Smooth muscle cell (in vitro differentiated cells): ENCODE results near the gene ARHGAP1. TPM values are rescaled to one million over a fixed set of nuclear protein-coding genes. Genes with fewer than 3 reads are reported as not detected.
A peak's percentile ranks its signal among the peaks of the same experiment; 100 is the strongest.

Experiments
- DNase-seq: peaks from one replicate; lab custom pipeline; 2025; ENCODE audit not compliant: unreplicated experiment; lab: John Stamatoyannopoulos, UW
- H2AFZ ChIP-seq: fragments of 200-600 bp; sonication (generic); 2 replicates; pipeline ENCODE4 v1.6.0; 2016; ENCODE audit warnings: antibody characterized with exemption, low read depth, mild to moderate bottlenecking
- H3F3A ChIP-seq: fragments of 200-600 bp; sonication (generic); 2 replicates; pipeline ENCODE4 v1.6.0; 2017; ENCODE audit warnings: antibody characterized with exemption, low read depth
- H3K27ac ChIP-seq: fragments of 200-600 bp; sonication (generic); 2 replicates; pipeline ENCODE4 v1.5.1; 2016; ENCODE audit warnings: low read depth, mild to moderate bottlenecking
- H3K27me3 ChIP-seq: fragments of 200-600 bp; sonication (generic); 2 replicates; pipeline ENCODE4 v1.6.1; 2016; ENCODE audit warnings: low read depth, mild to moderate bottlenecking
- H3K36me3 ChIP-seq: fragments of 200-600 bp; sonication (generic); 2 replicates; pipeline ENCODE4 v1.5.1; 2016; ENCODE audit warnings: low read depth
- H3K4me1 ChIP-seq: fragments of 200-600 bp; sonication (generic); 2 replicates; pipeline ENCODE4 v1.5.1; 2016; ENCODE audit warnings: low read depth
- H3K4me2 ChIP-seq: fragments of 200-600 bp; sonication (generic); 2 replicates; pipeline ENCODE4 v1.6.0; 2016; ENCODE audit warnings: mild to moderate bottlenecking
- H3K4me3 ChIP-seq: fragments of 200-600 bp; sonication (generic); 2 replicates; pipeline ENCODE4 v1.5.1; 2016; ENCODE audit warnings: mild to moderate bottlenecking
- H3K79me2 ChIP-seq: fragments of 200-600 bp; sonication (generic); 2 replicates; pipeline ENCODE4 v1.6.0; 2016; ENCODE audit warnings: low read depth, mild to moderate bottlenecking
- H3K9ac ChIP-seq: fragments of 200-600 bp; sonication (generic); 2 replicates; pipeline ENCODE4 v1.6.0; 2016; ENCODE audit warnings: low read depth
- H3K9me3 ChIP-seq: fragments of 200-600 bp; sonication (generic); replicated peaks from 2 replicates; pipeline ENCODE4 v1.5.1; 2016; ENCODE audit warnings: low read depth
- H4K20me1 ChIP-seq: fragments of 200-600 bp; sonication (generic); 2 replicates; pipeline ENCODE4 v1.6.0; 2016; ENCODE audit warnings: low read depth
- WGBS: methylation state at CpG from one replicate; pipeline ENCODE4 v1.1.7; 2016; ENCODE audit warnings: low lambda C conversion rate; 5-methylcytosine and 5-hydroxymethylcytosine counted together
- polyA plus RNA-seq: library from polyadenylated mRNA; unstranded; fragments of >200 nt; fragmentation: Nextera tagmentation; extraction: Ambion mirVana; gene quantifications from 2 replicates; pipeline ENCODE4 v1.2.1, GENCODE V29; 2016
- total RNA-seq: library from RNA; depleted of rRNA; stranded (reverse); fragments of >200 nt; gene quantifications from 2 replicates; pipeline ENCODE4 v1.2.3, GENCODE V29; 2014
- TF ChIP-seq, protein P1 (sequence below): fragments of 200-600 bp; sonication (generic); IDR thresholded peaks from 2 replicates; pipeline ENCODE4 v1.5.1; 2017; ENCODE audit warnings: borderline replicate concordance, mild to moderate bottlenecking, antibody characterized with exemption; ENCODE audit not compliant: insufficient read depth, poor library complexity, severe bottlenecking

The ARHGAP1 gene
- total and polyA plus RNA-seq, 2 experiments from 2014 or later = 40.9 to 98.4 TPM

DNA sequence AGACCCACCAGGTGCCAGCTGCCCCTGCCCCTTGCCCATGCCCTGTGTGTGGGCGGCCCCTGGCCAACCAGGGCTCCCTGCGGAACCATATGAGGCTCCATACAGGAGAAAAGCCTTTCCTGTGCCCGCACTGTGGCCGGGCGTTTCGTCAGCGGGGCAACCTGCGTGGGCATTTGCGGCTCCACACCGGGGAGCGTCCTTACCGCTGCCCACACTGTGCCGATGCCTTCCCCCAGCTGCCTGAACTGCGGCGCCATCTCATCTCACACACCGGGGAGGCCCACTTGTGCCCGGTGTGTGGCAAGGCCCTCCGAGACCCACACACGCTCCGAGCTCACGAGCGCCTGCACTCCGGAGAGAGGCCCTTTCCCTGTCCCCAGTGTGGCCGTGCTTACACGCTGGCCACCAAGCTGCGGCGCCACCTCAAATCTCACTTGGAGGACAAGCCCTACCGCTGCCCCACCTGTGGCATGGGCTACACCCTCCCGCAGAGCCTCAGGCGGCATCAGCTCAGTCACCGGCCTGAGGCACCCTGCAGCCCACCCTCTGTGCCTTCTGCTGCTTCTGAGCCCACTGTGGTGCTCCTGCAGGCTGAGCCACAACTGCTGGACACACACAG lies 4.8 kb upstream of the ARHGAP1 start:
- H4K20me1 ChIP-seq = no peaks in the 10 kb centered on the region
- no peak overlapping the region for H3K27ac ChIP-seq
- H3K9ac ChIP-seq = no peak overlapping the region
- TF ChIP-seq, protein P1, sequence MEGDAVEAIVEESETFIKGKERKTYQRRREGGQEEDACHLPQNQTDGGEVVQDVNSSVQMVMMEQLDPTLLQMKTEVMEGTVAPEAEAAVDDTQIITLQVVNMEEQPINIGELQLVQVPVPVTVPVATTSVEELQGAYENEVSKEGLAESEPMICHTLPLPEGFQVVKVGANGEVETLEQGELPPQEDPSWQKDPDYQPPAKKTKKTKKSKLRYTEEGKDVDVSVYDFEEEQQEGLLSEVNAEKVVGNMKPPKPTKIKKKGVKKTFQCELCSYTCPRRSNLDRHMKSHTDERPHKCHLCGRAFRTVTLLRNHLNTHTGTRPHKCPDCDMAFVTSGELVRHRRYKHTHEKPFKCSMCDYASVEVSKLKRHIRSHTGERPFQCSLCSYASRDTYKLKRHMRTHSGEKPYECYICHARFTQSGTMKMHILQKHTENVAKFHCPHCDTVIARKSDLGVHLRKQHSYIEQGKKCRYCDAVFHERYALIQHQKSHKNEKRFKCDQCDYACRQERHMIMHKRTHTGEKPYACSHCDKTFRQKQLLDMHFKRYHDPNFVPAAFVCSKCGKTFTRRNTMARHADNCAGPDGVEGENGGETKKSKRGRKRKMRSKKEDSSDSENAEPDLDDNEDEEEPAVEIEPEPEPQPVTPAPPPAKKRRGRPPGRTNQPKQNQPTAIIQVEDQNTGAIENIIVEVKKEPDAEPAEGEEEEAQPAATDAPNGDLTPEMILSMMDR = no peak
- H3K27me3 ChIP-seq = no peaks in the 10 kb centered on the region
- no peak overlapping the region for H3K4me2 ChIP-seq
- no peak overlapping the region for H2AFZ ChIP-seq
- H3K9me3 ChIP-seq = no peaks in the 10 kb centered on the region
- H3K36me3 ChIP-seq = peaks cover 6% of the 10 kb centered on the region
- 98% methylated on average over 28 of the region's 31 CpGs for WGBS
- H3F3A ChIP-seq = peaks cover 2% of the 10 kb centered on the region
- H3K4me1 ChIP-seq = no peaks in the 10 kb centered on the region
- DNase-seq = no peak
- no peak overlapping the region for H3K4me3 ChIP-seq
- H3K79me2 ChIP-seq = peaks cover 21% of the 10 kb centered on the region

- no peaks in the 10 kb centered on the region for H3K9me3 ChIP-seq
- peaks cover 8% of the 10 kb centered on the region for H3F3A ChIP-seq
- peak overlapping the region; percentile 96 for H3K27ac ChIP-seq
- H3K36me3 ChIP-seq = peaks cover 6% of the 10 kb centered on the region
- peaks cover 10% of the 10 kb centered on the region for H4K20me1 ChIP-seq
- no peaks in the 10 kb centered on the region for H3K27me3 ChIP-seq
- TF ChIP-seq, protein P1 = no peak
- DNase-seq = no peak
- 2% methylated on average over 27 of the region's 29 CpGs for WGBS
- H3K4me3 ChIP-seq = peak overlapping the region; percentile 73
- H3K4me1 ChIP-seq = peaks cover 8% of the 10 kb centered on the region
- peak overlapping the region; percentile 100 for H3K4me2 ChIP-seq
- H3K79me2 ChIP-seq = peaks cover 41% of the 10 kb centered on the region
- peak overlapping the region; percentile 96 for H2AFZ ChIP-seq
- peak overlapping the region; percentile 92 for H3K9ac ChIP-seq
Observed at GRCh38 chr11:46701078-46701654, 747 bp upstream of the ARHGAP1 start.

DNA sequence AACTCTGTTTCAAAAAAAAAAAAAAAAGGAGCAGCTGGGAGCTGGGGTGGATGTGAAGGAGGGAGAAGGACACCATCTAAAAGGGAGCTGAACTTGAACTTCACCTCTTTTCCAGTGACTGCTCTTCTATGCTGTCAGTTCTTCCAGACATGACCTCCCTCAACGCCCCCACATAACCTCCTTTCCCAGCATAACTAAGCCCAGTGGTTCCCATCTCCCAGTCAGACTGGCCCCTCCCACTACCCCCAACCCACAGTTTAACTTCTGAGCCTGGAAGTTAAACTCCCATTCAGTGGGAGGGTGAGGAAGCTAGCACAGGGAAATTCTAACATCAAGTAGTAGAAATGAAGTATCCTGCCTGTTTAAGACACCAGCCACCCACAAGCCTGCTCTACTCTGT lies 1.8 kb downstream of the ARHGAP1 start:
- Histone ChIP-seq H3K9ac (no peak overlapping the region), H3K4me1 (peaks cover 8% of the 10 kb centered on the region), H3K36me3 (peaks cover 6% of the 10 kb centered on the region), H2AFZ (no peak overlapping the region), H3K4me3 (peak overlapping the region; percentile 73), H3F3A (peaks cover 8% of the 10 kb centered on the region), H3K79me2 (peaks cover 44% of the 10 kb centered on the region), H3K4me2 (peak overlapping the region; percentile 100), H3K27ac (peak overlapping the region; percentile 96), H3K27me3 (no peaks in the 10 kb centered on the region), H3K9me3 (no peaks in the 10 kb centered on the region), H4K20me1 (peaks cover 11% of the 10 kb centered on the region)
- 67% methylated on average over 1 of the region's 1 CpG for WGBS
- TF ChIP-seq, protein P1 = no peak
- no peak for DNase-seq

DNA sequence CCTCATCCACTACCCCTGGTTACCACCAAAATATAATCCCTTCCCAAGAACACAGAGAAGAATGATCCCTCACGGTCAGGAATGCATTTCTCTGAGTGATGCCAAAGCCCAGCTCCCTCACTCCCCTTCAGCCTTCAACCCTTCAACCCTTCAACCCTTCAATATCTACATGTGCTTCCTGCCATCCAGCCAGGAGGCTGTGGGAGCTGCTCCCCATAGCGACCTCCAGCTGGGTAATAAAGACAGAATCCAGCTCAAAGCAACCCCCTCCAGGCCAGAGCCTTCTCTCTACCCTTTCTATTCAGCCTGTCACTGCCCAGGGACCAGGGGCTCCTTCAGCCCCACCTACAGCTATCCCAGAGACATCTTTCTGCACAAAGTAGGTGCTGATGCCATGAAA lies 2.7 kb downstream of the ARHGAP1 start:
- no peaks in the 10 kb centered on the region for H3K27me3 ChIP-seq
- no peak overlapping the region for H2AFZ ChIP-seq
- TF ChIP-seq, protein P1 = no peak
- H3K36me3 ChIP-seq = no peaks in the 10 kb centered on the region
- peaks cover 8% of the 10 kb centered on the region for H3K4me1 ChIP-seq
- H3K4me2 ChIP-seq = peak overlapping the region; percentile 11
- WGBS = 57% methylated on average over 2 of the region's 2 CpGs
- H3F3A ChIP-seq = peaks cover 8% of the 10 kb centered on the region
- H3K9me3 ChIP-seq = no peaks in the 10 kb centered on the region
- H3K4me3 ChIP-seq = no peak overlapping the region
- peak overlapping the region; percentile 96 for H3K27ac ChIP-seq
- peaks cover 14% of the 10 kb centered on the region for H4K20me1 ChIP-seq
- H3K9ac ChIP-seq = no peak overlapping the region
- H3K79me2 ChIP-seq = peaks cover 41% of the 10 kb centered on the region
- no peak for DNase-seq
